A673 (cell line): ENCODE measurements around the gene PAQR8. TPM values are rescaled to one million over a fixed set of nuclear protein-coding genes. Genes with fewer than 3 reads are reported as not detected.

Source experiments
- BruUV-seq: library from RNA; stranded (reverse); fragments of 400-500 nt; replicated peaks from 2 replicates; lab custom pipeline; 2021; lab: Mats Ljungman, UMichigan
- CTCF ChIA-PET: fragments of 300-600 bp; sonication (Branson Sonifier 250); formaldehyde crosslinking; loops from one replicate; lab custom pipeline; 2022; ENCODE audit warnings: antibody characterized with exemption; lab: Charles Lee
- POLR2A ChIA-PET: fragments of 300-600 bp; sonication (Branson Sonifier 250); formaldehyde crosslinking; loops from one replicate; lab custom pipeline; 2022; ENCODE audit warnings: antibody characterized with exemption; ENCODE audit not compliant: low non-redundant PET; lab: Charles Lee
- DNase-seq: peaks from one replicate; pipeline ENCODE4 v3.0.0-alpha.2; 2015; ENCODE audit warnings: low spot score
- H3K27ac ChIP-seq: fragments of 200-600 bp; sonication (generic); 2 replicates; pipeline ENCODE4 v1.5.1; 2016; ENCODE audit warnings: mixed run types, low read depth, mild to moderate bottlenecking, mixed read lengths, antibody characterized with exemption, low read length; ENCODE audit not compliant: poor library complexity, severe bottlenecking
- H3K27me3 ChIP-seq: fragments of 200-600 bp; sonication (generic); replicated peaks from 2 replicates; pipeline ENCODE4 v1.6.1; 2017; ENCODE audit warnings: mixed run types, low read depth, mild to moderate bottlenecking, mixed read lengths, antibody characterized with exemption, low read length; ENCODE audit not compliant: insufficient read depth, poor library complexity
- H3K36me3 ChIP-seq: fragments of 200-600 bp; sonication (generic); 2 replicates; pipeline ENCODE4 v1.6.1; 2016; ENCODE audit warnings: mixed run types, mild to moderate bottlenecking, mixed read lengths, antibody characterized with exemption, low read length; ENCODE audit not compliant: insufficient read depth, poor library complexity, severe bottlenecking
- H3K4me1 ChIP-seq: fragments of 200-600 bp; sonication (generic); 2 replicates; pipeline ENCODE4 v1.6.1; 2017; ENCODE audit warnings: mixed run types, mild to moderate bottlenecking, mixed read lengths, antibody characterized with exemption, low read length; ENCODE audit not compliant: insufficient read depth, poor library complexity, severe bottlenecking
- H3K4me3 ChIP-seq: fragments of 200-600 bp; sonication (generic); 2 replicates; pipeline ENCODE4 v1.5.1; 2016; ENCODE audit warnings: low read depth, mixed run types, mild to moderate bottlenecking, mixed read lengths, low read length; ENCODE audit not compliant: poor library complexity, severe bottlenecking
- H3K9me3 ChIP-seq: fragments of 200-600 bp; sonication (generic); 2 replicates; pipeline ENCODE4 v1.6.1; 2016; ENCODE audit warnings: mixed run types, low read depth, mild to moderate bottlenecking, mixed read lengths, antibody characterized with exemption, low read length; ENCODE audit not compliant: poor library complexity, severe bottlenecking
- EZH2 ChIP-seq: fragments of 200-600 bp; sonication (generic); IDR thresholded peaks from 2 replicates; pipeline ENCODE4 v1.6.1; 2017; ENCODE audit warnings: borderline replicate concordance, low read depth, mild to moderate bottlenecking, mixed read lengths, antibody characterized with exemption, low read length; ENCODE audit not compliant: poor library complexity, severe bottlenecking
- intact Hi-C: fragments of 100-400 bp; cut with micrococcal nuclease; formaldehyde crosslinking; loops from one replicate; pipeline ENCODE4 v1.10.0; 2022; ENCODE audit not compliant: unreplicated experiment
- total RNA-seq: library from RNA; stranded (reverse); gene quantifications from 2 replicates; pipeline ENCODE4 v1.2.3, GENCODE V29; 2021
- TF ChIP-seq, protein P1 (sequence below): fragments of 300-800, 200-600 bp; sonication (generic); conservative IDR thresholded peaks from 2 replicates; pipeline ENCODE4 v1.5.1; 2017; ENCODE audit warnings: low read depth, mild to moderate bottlenecking, antibody characterized with exemption, low read length, moderate library complexity, mixed read lengths

The PAQR8 gene
- total RNA-seq, 1 experiment from 2014 or later = 1.5 TPM

DNA sequence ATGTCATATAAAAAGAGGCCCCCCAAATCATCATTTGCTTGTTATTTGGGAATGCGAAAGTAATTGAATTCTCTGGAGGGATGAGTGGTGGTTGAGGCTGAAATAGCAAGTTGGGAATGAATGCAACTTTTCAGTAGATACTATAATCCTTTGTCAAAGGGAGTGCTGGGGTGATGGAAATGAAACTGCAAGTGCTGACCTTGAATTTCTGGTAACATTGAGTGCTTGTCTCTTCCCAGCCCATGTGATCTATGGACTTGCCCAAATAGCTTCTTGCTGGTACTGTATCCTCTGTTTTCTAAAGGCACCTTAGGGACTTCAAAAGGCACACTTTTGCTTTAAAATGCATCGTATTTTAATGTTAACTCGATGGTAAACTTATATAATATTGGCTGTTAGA, 14.8 kb downstream of the PAQR8 start:
- no peak overlapping the region for H3K4me3 ChIP-seq
- DNase-seq = no peak
- H3K4me1 ChIP-seq = no peaks in the 10 kb centered on the region
- POLR2A ChIA-PET = no interaction called here
- intact Hi-C loops = no loop called here
- no peaks in the 10 kb centered on the region for H3K27me3 ChIP-seq
- H3K27ac ChIP-seq = no peak overlapping the region
- no peak for TF ChIP-seq EZH2
- TF ChIP-seq, protein P1, sequence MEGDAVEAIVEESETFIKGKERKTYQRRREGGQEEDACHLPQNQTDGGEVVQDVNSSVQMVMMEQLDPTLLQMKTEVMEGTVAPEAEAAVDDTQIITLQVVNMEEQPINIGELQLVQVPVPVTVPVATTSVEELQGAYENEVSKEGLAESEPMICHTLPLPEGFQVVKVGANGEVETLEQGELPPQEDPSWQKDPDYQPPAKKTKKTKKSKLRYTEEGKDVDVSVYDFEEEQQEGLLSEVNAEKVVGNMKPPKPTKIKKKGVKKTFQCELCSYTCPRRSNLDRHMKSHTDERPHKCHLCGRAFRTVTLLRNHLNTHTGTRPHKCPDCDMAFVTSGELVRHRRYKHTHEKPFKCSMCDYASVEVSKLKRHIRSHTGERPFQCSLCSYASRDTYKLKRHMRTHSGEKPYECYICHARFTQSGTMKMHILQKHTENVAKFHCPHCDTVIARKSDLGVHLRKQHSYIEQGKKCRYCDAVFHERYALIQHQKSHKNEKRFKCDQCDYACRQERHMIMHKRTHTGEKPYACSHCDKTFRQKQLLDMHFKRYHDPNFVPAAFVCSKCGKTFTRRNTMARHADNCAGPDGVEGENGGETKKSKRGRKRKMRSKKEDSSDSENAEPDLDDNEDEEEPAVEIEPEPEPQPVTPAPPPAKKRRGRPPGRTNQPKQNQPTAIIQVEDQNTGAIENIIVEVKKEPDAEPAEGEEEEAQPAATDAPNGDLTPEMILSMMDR = no peak
- no peaks in the 10 kb centered on the region for H3K36me3 ChIP-seq
- BruUV-seq = no TSS peak
- H3K9me3 ChIP-seq = no peaks in the 10 kb centered on the region
- CTCF ChIA-PET = no interaction called here

DNA sequence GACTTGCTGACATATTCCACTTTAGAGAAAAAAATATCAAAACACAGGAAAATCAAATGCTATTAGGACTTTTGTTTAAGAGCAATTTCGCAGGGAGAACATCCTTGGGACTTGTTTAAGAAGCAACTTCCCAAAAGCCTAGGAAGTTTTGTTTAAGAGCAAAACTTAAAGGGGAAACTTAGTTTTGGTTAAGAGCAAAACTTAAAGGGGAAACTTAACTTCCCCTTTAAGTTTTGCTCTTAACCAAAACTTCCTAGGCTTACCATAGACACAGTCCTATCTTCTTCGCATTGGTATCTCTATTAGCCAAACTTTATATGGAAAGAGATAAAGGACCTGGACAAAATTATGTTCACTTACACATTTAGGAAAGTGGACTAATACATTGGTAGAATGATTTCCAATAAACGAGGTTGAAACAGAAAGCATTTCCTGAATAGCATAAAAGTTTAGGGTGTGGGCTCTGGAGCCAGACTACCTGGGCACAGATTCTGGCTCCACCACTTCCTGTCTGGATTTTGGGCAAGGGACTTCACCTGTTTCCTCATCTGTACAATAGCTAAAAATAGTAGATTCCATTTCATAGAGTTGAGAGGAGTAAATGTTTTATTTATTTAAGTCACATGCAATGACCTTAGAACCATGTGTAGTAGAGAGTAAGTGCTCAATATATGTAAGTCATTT, 15.7 kb downstream of the PAQR8 start:
- ChIA-PET CTCF (no interaction called here), POLR2A (no interaction called here)
- H3K27ac ChIP-seq = no peak overlapping the region
- H3K27me3 ChIP-seq = no peaks in the 10 kb centered on the region
- no TSS peak for BruUV-seq
- DNase-seq = no peak
- H3K9me3 ChIP-seq = no peaks in the 10 kb centered on the region
- no peaks in the 10 kb centered on the region for H3K36me3 ChIP-seq
- no peak overlapping the region for H3K4me3 ChIP-seq
- intact Hi-C loops = no loop called here
- no peak for TF ChIP-seq EZH2
- TF ChIP-seq, protein P1 = no peak
- no peaks in the 10 kb centered on the region for H3K4me1 ChIP-seq

DNA sequence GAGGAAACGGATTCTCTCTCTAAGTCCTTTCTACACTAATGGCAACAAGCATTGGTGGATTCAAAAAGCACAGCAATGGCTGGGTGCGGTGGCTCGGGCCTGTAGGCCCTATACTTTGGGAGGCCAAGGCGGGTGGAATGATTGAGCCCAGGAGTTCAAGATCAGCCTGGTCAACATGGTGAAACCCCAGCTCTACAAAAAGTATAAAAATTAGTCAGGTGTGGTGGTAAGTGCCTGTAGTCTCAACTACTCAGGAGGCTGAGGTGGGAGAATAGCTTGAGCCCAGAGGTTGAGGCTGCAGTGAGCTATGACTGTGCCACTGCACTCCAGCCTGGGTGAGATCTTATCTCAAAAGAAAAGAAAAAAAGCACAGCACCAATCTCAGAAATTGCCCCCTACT, 19.3 kb downstream of the PAQR8 start:
- H3K27ac ChIP-seq = no peak overlapping the region
- DNase-seq = no peak
- no peaks in the 10 kb centered on the region for H3K4me1 ChIP-seq
- H3K27me3 ChIP-seq = no peaks in the 10 kb centered on the region
- no peak for TF ChIP-seq EZH2
- TF ChIP-seq, protein P1 = no peak
- no peak overlapping the region for H3K4me3 ChIP-seq
- H3K9me3 ChIP-seq = no peaks in the 10 kb centered on the region
- H3K36me3 ChIP-seq = no peaks in the 10 kb centered on the region
- ChIA-PET CTCF (no interaction called here), POLR2A (no interaction called here)
- no TSS peak for BruUV-seq
- intact Hi-C loops = no loop called here
